Measurements from ENCODE around the gene EYA2.

DNA sequence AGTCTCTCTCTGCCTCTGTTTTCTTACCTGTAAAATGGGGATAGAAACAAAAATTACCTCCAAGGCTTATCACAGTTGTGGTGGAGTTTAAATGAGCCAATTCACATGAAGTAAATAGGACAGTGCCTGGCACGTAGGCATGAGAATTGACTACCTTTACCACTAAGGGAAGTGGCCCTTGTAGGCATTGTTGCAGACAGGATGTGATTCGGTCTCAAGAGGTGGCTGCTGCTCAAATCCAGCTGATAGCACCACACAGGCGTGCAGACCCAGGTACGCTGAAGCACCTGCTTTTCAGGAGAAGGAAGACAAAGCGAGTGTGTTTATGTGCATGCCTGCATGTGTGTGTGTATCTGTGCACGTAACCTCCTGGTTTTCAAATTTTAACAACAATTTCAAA, 108.6 kb downstream of the EYA2 start:
- TF ChIP-seq, protein P1, sequence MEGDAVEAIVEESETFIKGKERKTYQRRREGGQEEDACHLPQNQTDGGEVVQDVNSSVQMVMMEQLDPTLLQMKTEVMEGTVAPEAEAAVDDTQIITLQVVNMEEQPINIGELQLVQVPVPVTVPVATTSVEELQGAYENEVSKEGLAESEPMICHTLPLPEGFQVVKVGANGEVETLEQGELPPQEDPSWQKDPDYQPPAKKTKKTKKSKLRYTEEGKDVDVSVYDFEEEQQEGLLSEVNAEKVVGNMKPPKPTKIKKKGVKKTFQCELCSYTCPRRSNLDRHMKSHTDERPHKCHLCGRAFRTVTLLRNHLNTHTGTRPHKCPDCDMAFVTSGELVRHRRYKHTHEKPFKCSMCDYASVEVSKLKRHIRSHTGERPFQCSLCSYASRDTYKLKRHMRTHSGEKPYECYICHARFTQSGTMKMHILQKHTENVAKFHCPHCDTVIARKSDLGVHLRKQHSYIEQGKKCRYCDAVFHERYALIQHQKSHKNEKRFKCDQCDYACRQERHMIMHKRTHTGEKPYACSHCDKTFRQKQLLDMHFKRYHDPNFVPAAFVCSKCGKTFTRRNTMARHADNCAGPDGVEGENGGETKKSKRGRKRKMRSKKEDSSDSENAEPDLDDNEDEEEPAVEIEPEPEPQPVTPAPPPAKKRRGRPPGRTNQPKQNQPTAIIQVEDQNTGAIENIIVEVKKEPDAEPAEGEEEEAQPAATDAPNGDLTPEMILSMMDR (optimal IDR thresholded peaks at IDR 0.05 in 1 of 3, IDR thresholded peaks at IDR 0.05 in 1 of 3, conservative IDR thresholded peaks at IDR 0.05 in 1 of 3; ENCODE audit: extremely low read depth in 1 of 3, insufficient read depth in 2 of 3, low read length in 3 of 3), result no peak
- no peak for TF ChIP-seq EZH2 (IDR thresholded peaks at IDR 0.05; ENCODE audit: low read length)
